Mammary epithelial cell (primary cell): ENCODE data around the gene TSPAN1.

Experiments
- CTCF ChIP-seq, 2 donors: IDR thresholded peaks in 1 of 2; conservative IDR thresholded peaks in 1 of 2; 2 replicates each; pipeline ENCODE4 v1.5.1; 2011 to 2012; ENCODE audit warnings: inconsistent platforms in 2 of 2, low read length in 2 of 2, mild to moderate bottlenecking in 2 of 2, control low read depth in 1 of 2, low read depth in 1 of 2; ENCODE audit not compliant: insufficient read depth in 1 of 2; ENCODE audit errors: extremely low read depth in 1 of 2
- EZH2 ChIP-seq: IDR thresholded peaks from 2 replicates; pipeline ENCODE4 v1.6.1; 2012; ENCODE audit warnings: low read length, inconsistent platforms, borderline replicate concordance

- TF ChIP-seq CTCF (conservative IDR thresholded peaks at IDR 0.05 in 1 of 2, IDR thresholded peaks at IDR 0.05 in 1 of 2; ENCODE audit: extremely low read depth in 1 of 2, insufficient read depth in 1 of 2, low read depth in 1 of 2, low read length in 2 of 2) (no peak), EZH2 (no peak)
These were observed 9.2 kb downstream of the TSPAN1 start for GRCh38 chr1:46183926-46184557.
